Activated naive CD8-positive, alpha-beta T cell treated with anti-CD3 and anti-CD28 coated beads, Interleukin-2, amount 10 ng/mL, durations not matched to agents 7 days and 5 days (primary cell): ENCODE data around the gene DPM2. TPM values are rescaled to one million over a fixed set of nuclear protein-coding genes. Genes with fewer than 3 reads are reported as not detected.

Experiments used
- ATAC-seq: fragments of 150-1000 bp; cut with Tn5 transposase; one replicate; pipeline ENCODE4 v1.10.0; 2021; ENCODE audit warnings: low read depth, moderate library complexity
- POLR2A ChIA-PET: fragments of 350-600 bp; sonication (Branson Sonifier 250); formaldehyde crosslinking; loops from one replicate; lab custom pipeline; 2021; ENCODE audit warnings: antibody characterized with exemption; lab: Charles Lee
- DNase-seq: peaks from one replicate; pipeline ENCODE4 v3.0.0; 2021
- H3K27ac Mint-ChIP-seq: one replicate; pipeline ENCODE4 v1.8.0; 2022; ENCODE audit warnings: mild to moderate bottlenecking, mixed read lengths
- H3K27me3 Mint-ChIP-seq: one replicate; pipeline ENCODE4 v1.8.0; 2022; ENCODE audit warnings: mild to moderate bottlenecking, moderate library complexity, mixed read lengths
- H3K36me3 Mint-ChIP-seq: one replicate; pipeline ENCODE4 v1.8.0; 2021; ENCODE audit warnings: mild to moderate bottlenecking, mixed read lengths
- H3K4me1 Mint-ChIP-seq: one replicate; pipeline ENCODE4 v1.8.0; 2021; ENCODE audit warnings: mixed read lengths
- H3K4me3 Mint-ChIP-seq: one replicate; pipeline ENCODE4 v1.8.0; 2022; ENCODE audit warnings: mild to moderate bottlenecking, moderate library complexity, mixed read lengths
- H3K9me3 Mint-ChIP-seq: one replicate; pipeline ENCODE4 v1.8.0; 2021; ENCODE audit warnings: mixed read lengths
- total RNA-seq, 2 experiments: library from RNA; stranded (reverse); gene quantifications; one replicate each; pipeline ENCODE4 v1.2.3, GENCODE V29; 2021

DPM2 gene
- total RNA-seq: 10 to 100 TPM; 49.2 to 54.2 TPM

DNA sequence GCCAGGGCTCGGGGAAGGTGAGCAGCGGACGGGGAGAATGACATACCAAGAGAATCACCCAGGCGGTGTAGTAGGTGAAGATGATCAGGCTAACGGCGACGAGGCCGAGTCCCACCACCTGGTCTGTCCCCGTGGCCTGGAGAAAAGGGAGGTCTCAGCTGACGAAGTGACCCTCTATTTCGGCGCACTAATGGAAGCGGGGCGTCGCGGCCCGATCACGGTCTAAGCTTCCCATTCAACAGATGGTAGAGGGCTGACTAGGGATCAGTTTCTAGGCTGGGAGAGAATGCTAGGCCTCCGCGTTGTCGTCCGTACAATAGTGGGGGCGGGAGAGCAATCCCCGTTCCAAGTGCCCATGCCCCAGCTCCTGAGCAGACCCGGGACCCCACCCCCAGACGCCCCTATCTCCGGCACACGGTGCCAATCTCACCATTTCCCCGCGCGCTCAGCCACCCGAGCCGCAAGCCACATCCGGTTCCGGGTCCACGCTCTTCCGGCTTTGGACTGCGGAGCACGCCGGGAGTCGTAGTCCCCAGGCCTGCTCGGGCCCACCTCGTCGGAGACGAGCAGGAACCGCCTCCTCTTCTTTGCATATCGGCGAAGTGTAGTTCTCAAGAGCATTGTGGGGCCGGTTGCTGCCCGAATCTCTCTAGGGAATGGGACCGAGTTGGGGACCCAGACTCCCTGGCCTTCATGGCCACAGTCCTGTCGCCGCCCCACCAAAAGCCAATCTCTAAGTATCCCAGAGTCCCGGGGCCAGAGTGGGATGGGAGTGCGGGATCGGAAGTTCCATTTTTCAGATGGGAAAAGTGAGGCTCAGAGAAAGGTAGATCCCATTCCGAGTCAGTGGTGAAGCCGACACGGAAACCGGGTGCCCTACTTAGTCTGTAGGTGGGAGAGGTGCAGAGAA lies at the start of gene DPM2:
Gene DPM2, minus strand, starts transcription at position 467 of the 910 bp plus-strand sequence. Its CDS starts 34 bp downstream, at position 433.
- Mint-ChIP-seq H3K4me3 (peak within 1 kb of the TSS; percentile 95), H3K27me3 (no peaks in the 10 kb centered on the region), H3K4me1 (peaks cover 28% of the 10 kb centered on the region), H3K27ac (peak within 1 kb of the TSS; percentile 95), H3K36me3 (peaks cover 18% of the 10 kb centered on the region), H3K9me3 (no peaks in the 10 kb centered on the region)
- POLR2A ChIA-PET: interaction anchor here (0.9 to 1.5 kb wide), 8 partner anchors 17 to 108 kb away, joined by 3 to 5 read pairs (median 3); no protein-coding TSS in a partner anchor
- peak; percentile 94 for DNase-seq
- peak; percentile 88 for ATAC-seq

DNA sequence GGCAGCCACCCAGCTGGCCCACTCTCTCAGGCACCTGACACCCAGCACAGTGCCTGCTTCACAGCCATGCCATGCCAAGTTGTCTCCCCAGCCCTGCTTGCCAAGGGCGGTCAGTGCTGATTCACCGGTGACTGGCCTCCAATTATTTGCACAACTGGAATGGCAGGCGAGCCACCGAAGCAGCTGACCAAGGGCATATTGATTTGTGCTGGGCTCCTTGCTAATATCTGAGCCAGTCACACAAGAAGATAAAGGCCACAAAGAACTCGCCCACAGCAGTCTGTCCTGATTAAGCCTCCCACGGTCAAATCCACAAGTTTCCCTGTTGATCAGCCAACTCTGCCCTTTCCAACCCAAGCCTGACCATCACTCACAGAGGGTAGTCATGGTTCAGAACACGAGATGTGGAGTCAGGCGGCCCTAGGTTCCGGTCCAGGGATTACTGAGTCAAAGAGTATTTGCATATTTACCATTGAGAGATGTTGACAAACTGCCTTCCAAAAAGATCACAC lies 49.5 kb upstream of the DPM2 start:
- Mint-ChIP-seq H3K4me3 (no peak overlapping the region), H3K9me3 (no peaks in the 10 kb centered on the region), H3K36me3 (no peaks in the 10 kb centered on the region), H3K27me3 (peaks cover 2% of the 10 kb centered on the region), H3K27ac (no peak overlapping the region), H3K4me1 (peaks cover 33% of the 10 kb centered on the region)
- no peak for DNase-seq
- POLR2A ChIA-PET: interaction anchor here (0.6 to 1.8 kb wide), 2 partner anchors 13 to 20 kb away, joined by 4 to 5 read pairs; no protein-coding TSS in a partner anchor
- no peak for ATAC-seq

- POLR2A ChIA-PET: interaction anchor here (6.1 kb wide), 1 partner anchor 21 kb away, joined by 70 read pairs; no protein-coding TSS in a partner anchor
- Mint-ChIP-seq H3K27ac (no peak overlapping the region), H3K4me1 (peaks cover 31% of the 10 kb centered on the region), H3K9me3 (no peaks in the 10 kb centered on the region), H3K36me3 (no peaks in the 10 kb centered on the region), H3K27me3 (peaks cover 2% of the 10 kb centered on the region), H3K4me3 (no peak overlapping the region)
- no peak for ATAC-seq
- DNase-seq: no peak
Measured at GRCh38 chr9:127985011-127985410, 47.4 kb upstream of the DPM2 start.

- Mint-ChIP-seq H3K27ac (peak overlapping the region; percentile 73), H3K27me3 (peaks cover 2% of the 10 kb centered on the region), H3K4me3 (peak overlapping the region; percentile 14), H3K9me3 (no peaks in the 10 kb centered on the region), H3K36me3 (peaks cover 5% of the 10 kb centered on the region), H3K4me1 (peaks cover 28% of the 10 kb centered on the region)
- ATAC-seq (no peak), DNase-seq (no peak)
- POLR2A ChIA-PET: interaction anchor here (0.7 to 18.2 kb wide), 4 partner anchors 13 to 62 kb away, joined by 8 to 389 read pairs (median 70); no protein-coding TSS in a partner anchor
Measured at GRCh38 chr9:127983847-127984289, 46.2 kb upstream of the DPM2 start.

- Mint-ChIP-seq H3K9me3 (no peaks in the 10 kb centered on the region), H3K4me1 (peaks cover 29% of the 10 kb centered on the region), H3K4me3 (peak overlapping the region; percentile 53), H3K27ac (peak overlapping the region; percentile 68), H3K27me3 (no peaks in the 10 kb centered on the region), H3K36me3 (peaks cover 11% of the 10 kb centered on the region)
- DNase-seq (no peak), ATAC-seq (no peak)
- POLR2A ChIA-PET: interaction anchor here (0.6 to 18.2 kb wide), 6 partner anchors 12 to 211 kb away, joined by 3 to 389 read pairs (median 36); partner anchors contain the start of gene DPM2
Measured at GRCh38 chr9:127982912-127983311, 45.3 kb upstream of the DPM2 start.

DNA sequence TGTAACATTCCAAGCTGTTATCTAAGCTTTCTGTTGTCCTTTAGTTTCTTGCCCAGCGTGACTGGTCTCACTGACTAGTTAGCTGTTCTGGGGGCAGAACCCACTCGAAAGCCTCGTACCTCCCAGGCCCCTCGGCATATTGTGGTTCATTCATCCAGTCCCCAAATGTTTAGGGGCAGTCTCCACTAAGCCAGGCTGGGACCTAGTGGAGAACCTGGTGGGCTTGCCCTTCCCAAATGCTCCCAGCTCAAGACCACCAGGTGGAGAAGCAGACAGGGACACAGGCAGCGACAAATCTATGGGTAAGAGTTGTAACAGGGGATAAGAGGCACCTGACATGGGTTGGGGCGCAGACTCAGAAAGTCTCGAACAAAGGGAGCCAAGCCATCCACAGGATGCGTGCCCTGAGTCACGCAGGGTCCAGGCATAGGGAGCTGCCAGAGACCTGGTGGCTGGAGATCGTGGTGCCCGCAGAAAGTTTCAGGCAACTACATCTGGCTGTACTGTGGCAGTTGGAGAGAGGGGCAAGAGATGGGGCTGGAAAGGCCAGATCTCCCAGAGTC lies 44.0 kb upstream of the DPM2 start:
- H3K27ac Mint-ChIP-seq: peak overlapping the region; percentile 93
- peak overlapping the region; percentile 90 for H3K4me3 Mint-ChIP-seq
- POLR2A ChIA-PET: interaction anchor here (0.6 to 18.2 kb wide), 13 partner anchors 9 to 127 kb away, joined by 3 to 389 read pairs (median 6); partner anchors contain the start of genes DPM2 and SLC25A25
- no peak for ATAC-seq
- no peaks in the 10 kb centered on the region for H3K27me3 Mint-ChIP-seq
- no peak for DNase-seq
- H3K4me1 Mint-ChIP-seq: peaks cover 31% of the 10 kb centered on the region
- peaks cover 19% of the 10 kb centered on the region for H3K36me3 Mint-ChIP-seq
- no peaks in the 10 kb centered on the region for H3K9me3 Mint-ChIP-seq

DNA sequence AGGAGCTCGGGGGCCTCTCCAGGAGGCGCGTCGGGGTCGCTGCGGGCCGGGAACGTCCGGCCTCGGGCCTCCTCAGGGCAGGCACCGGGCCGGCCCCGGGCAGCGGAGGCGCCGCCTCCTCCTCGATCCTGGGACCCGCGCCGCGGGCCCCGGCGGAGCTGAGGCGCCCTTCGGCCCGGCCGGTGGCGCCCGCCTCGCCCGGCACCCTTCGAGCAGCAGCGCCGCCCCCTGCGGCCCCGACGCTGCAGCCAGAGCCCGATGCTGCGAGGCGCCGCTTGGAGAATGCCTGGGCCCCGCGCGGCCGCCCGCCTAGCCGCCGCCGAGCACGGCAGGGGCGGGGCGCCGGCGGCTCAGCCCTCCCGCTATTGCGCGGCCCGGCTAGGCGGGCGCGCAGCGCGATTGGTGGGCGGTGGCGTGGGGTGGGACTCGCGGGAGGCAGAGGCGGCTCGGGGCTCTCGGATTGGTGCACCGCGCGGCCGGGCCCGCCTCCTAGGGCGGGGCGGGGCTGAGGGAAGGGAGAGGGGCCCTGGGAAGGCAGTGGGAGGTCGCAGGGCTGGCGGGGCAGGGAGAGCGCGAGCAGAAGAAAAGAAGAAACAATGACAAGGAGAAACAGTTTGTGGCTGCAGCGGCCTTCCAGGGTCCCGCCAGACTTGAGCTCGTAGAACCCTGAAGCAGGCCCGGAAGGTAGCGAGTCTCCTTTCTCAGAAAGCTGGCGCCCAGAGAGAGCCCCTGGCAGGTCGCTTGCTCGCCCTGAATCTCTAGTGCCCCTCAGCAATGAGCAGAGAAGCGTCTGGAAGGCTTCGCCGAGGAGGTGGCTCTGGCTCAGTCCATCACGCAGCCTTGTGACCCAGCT lies 43.3 kb upstream of the DPM2 start, which contains the start of gene EEIG1:
Gene EEIG1, minus strand, starts transcription at position 284 of the 853 bp plus-strand sequence. CDS start 852 bp downstream, outside the sequence.
- Mint-ChIP-seq H3K27ac (peak within 1 kb of the TSS; percentile 93), H3K4me1 (peaks cover 37% of the 10 kb centered on the region), H3K4me3 (peak within 1 kb of the TSS; percentile 92)

GRCh38 chr9:127980060-127980705 lies 42.5 kb upstream of the DPM2 start:
- peak overlapping the region; percentile 92 for H3K4me3 Mint-ChIP-seq
- H3K27ac Mint-ChIP-seq: peak overlapping the region; percentile 89
- ATAC-seq (peak; percentile 10), DNase-seq (peak; percentile 78)
- H3K36me3 Mint-ChIP-seq: peaks cover 29% of the 10 kb centered on the region
- peaks cover 45% of the 10 kb centered on the region for H3K4me1 Mint-ChIP-seq
- H3K9me3 Mint-ChIP-seq: no peaks in the 10 kb centered on the region
- POLR2A ChIA-PET: interaction anchor here (0.9 to 18.2 kb wide), 13 partner anchors 9 to 92 kb away, joined by 3 to 389 read pairs (median 9); partner anchors contain the start of genes DPM2 and SLC25A25
- no peaks in the 10 kb centered on the region for H3K27me3 Mint-ChIP-seq

More for the DNA sequence above, 43.3 kb upstream of the DPM2 start, which contains the start of gene EEIG1:
- Mint-ChIP-seq H3K27me3 (no peaks in the 10 kb centered on the region), H3K36me3 (peaks cover 24% of the 10 kb centered on the region), H3K9me3 (no peaks in the 10 kb centered on the region)
- ATAC-seq (peak; percentile 87), DNase-seq (peak; percentile 99)
- POLR2A ChIA-PET: interaction anchor here (0.6 to 18.2 kb wide), 14 partner anchors 9 to 128 kb away, joined by 3 to 389 read pairs (median 6); partner anchors contain the start of gene SLC25A25

DNA sequence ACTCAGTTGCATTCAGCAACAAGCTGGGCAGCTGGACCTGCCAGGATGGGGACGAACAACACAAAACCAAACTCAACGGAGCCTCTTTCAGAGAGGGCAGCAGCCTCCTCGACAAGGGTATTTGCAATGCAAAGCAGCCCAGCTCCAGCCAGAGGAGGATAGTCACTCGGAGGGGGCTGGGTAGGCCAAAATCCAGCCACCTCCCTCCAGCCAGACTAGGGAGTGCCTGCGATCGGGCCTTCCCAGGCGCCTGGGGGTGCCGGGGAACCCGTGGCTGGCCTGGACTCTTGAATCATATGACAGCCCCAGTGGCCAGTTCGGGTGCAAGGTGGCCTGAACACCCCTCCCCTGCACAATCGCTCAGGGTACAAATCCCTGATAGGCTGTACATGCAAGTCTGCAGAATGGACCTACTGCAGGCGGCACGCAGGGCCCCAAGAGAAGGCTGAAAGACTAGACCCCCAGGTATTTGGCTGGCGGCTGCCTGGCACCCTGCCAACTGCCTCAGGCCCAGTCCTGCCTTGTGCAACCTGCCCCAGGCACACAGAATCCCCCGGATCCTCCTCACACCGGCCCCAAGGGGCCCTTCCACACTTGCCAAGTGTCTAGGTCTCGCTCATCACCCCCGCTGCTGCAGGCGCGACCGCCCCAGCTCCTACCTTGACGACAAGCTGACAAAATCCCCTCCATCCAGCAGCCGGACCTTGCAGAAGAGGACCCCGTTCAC lies 41.8 kb upstream of the DPM2 start:
- Mint-ChIP-seq H3K27me3 (no peaks in the 10 kb centered on the region), H3K4me1 (peaks cover 45% of the 10 kb centered on the region), H3K4me3 (peak overlapping the region; percentile 92), H3K9me3 (no peaks in the 10 kb centered on the region), H3K27ac (peak overlapping the region; percentile 89), H3K36me3 (peaks cover 33% of the 10 kb centered on the region)
- ATAC-seq: no peak
- no peak for DNase-seq
- POLR2A ChIA-PET: interaction anchor here (0.8 to 18.2 kb wide), 10 partner anchors 8 to 93 kb away, joined by 3 to 389 read pairs (median 8); partner anchors contain the start of gene DPM2

- Mint-ChIP-seq H3K4me1 (peaks cover 50% of the 10 kb centered on the region), H3K27me3 (no peaks in the 10 kb centered on the region), H3K4me3 (peak overlapping the region; percentile 92), H3K36me3 (peaks cover 38% of the 10 kb centered on the region), H3K27ac (peak overlapping the region; percentile 89), H3K9me3 (no peaks in the 10 kb centered on the region)
- no peak for ATAC-seq
- DNase-seq: peak; percentile 52
- POLR2A ChIA-PET: interaction anchor here (0.6 to 18.2 kb wide), 6 partner anchors 8 to 49 kb away, joined by 3 to 389 read pairs (median 40); no protein-coding TSS in a partner anchor
Measured at GRCh38 chr9:127979015-127979332, 41.3 kb upstream of the DPM2 start.
